IMR-90 (cell line): ENCODE measurements around the gene CDR2L. TPM values are rescaled to one million over a fixed set of nuclear protein-coding genes. Genes with fewer than 3 reads are reported as not detected.

Experiments used
- ATAC-seq: fragments of 200-7000 bp; cut with Tn5 transposase; 2 replicates; pipeline ENCODE4 v1.9.1; 2020; ENCODE audit warnings: low read depth, mild to moderate bottlenecking, moderate library complexity
- BruUV-seq: library from RNA; stranded (reverse); fragments of 400-500 nt; replicated peaks from 2 replicates; lab custom pipeline; 2021; lab: Mats Ljungman, UMichigan
- CTCF ChIA-PET: fragments of 300-600 bp; formaldehyde crosslinking; extraction: SDS; loops from one replicate; lab custom pipeline; 2021; ENCODE audit warnings: antibody characterized with exemption; lab: Yijun Ruan, JAX
- POLR2A ChIA-PET: fragments of 300-600 bp; sonication (Branson Sonifier 250); formaldehyde crosslinking; loops from one replicate; lab custom pipeline; 2022; ENCODE audit warnings: antibody characterized with exemption; ENCODE audit not compliant: unreplicated experiment; lab: Charles Lee
- DNase-seq: peaks from one replicate; pipeline ENCODE4 v3.0.0; 2013
- H2AFZ ChIP-seq: replicated peaks from 2 replicates; pipeline ENCODE3; 2013; ENCODE audit warnings: low read length, mild to moderate bottlenecking; ENCODE audit not compliant: poor library complexity
- H2AK5ac ChIP-seq: 2 replicates; pipeline ENCODE4 v1.6.1; 2013; ENCODE audit warnings: low read depth, low read length, inconsistent platforms
- H2AK9ac ChIP-seq: replicated peaks from 2 replicates; pipeline ENCODE3; 2013; ENCODE audit warnings: mild to moderate bottlenecking, low read depth, low read length, moderate library complexity; ENCODE audit not compliant: poor library complexity
- H2BK120ac ChIP-seq: 2 replicates; pipeline ENCODE4 v1.6.1; 2013; ENCODE audit warnings: low read depth, low read length, inconsistent platforms
- H2BK15ac ChIP-seq: 3 replicates; pipeline ENCODE4 v1.6.1; 2013; ENCODE audit warnings: low read depth, low read length, inconsistent platforms
- H2BK20ac ChIP-seq: 2 replicates; pipeline ENCODE4 v1.6.1; 2013; ENCODE audit warnings: low read depth, mild to moderate bottlenecking, inconsistent platforms, low read length, moderate library complexity
- H2BK5ac ChIP-seq: 2 replicates; pipeline ENCODE4 v1.6.1; 2013; ENCODE audit warnings: mild to moderate bottlenecking, low read depth, low read length, inconsistent platforms; ENCODE audit not compliant: poor library complexity, severe bottlenecking
- H3K14ac ChIP-seq: replicated peaks from 2 replicates; pipeline ENCODE4 v1.6.1; 2013; ENCODE audit warnings: low read depth, low read length, inconsistent platforms
- H3K18ac ChIP-seq: 2 replicates; pipeline ENCODE4 v1.6.1; 2013; ENCODE audit warnings: low read depth, low read length, control low read depth
- H3K23ac ChIP-seq: 2 replicates; pipeline ENCODE4 v1.6.1; 2013; ENCODE audit warnings: low read depth, low read length, inconsistent platforms
- H3K27ac ChIP-seq: 2 replicates; pipeline ENCODE4 v1.5.1; 2013; ENCODE audit warnings: mild to moderate bottlenecking, control low read depth, low read length; ENCODE audit not compliant: insufficient read depth
- H3K27me3 ChIP-seq: 2 replicates; pipeline ENCODE4 v1.6.1; 2013; ENCODE audit warnings: low read length; ENCODE audit not compliant: control insufficient read depth, insufficient read depth
- H3K36me3 ChIP-seq: 2 replicates; pipeline ENCODE4 v1.6.1; 2013; ENCODE audit warnings: low read length, mixed read lengths; ENCODE audit not compliant: control insufficient read depth, insufficient read depth
- H3K4ac ChIP-seq: 2 replicates; pipeline ENCODE4 v1.6.1; 2013; ENCODE audit warnings: low read depth, low read length, inconsistent platforms
- H3K4me1 ChIP-seq: 2 replicates; pipeline ENCODE4 v1.6.1; 2013; ENCODE audit warnings: low read length, mixed read lengths; ENCODE audit not compliant: control insufficient read depth, insufficient read depth
- H3K4me2 ChIP-seq: 2 replicates; pipeline ENCODE4 v1.6.1; 2013; ENCODE audit warnings: low read depth, mild to moderate bottlenecking, control low read depth, low read length, moderate library complexity
- H3K4me3 ChIP-seq: 2 replicates; pipeline ENCODE4 v1.5.1; 2013; ENCODE audit warnings: low read depth, mild to moderate bottlenecking, control low read depth, low read length, moderate library complexity; ENCODE audit not compliant: insufficient read depth
- H3K56ac ChIP-seq: 2 replicates; pipeline ENCODE4 v1.6.1; 2013; ENCODE audit warnings: low read length, inconsistent platforms; ENCODE audit not compliant: insufficient read depth; ENCODE audit errors: extremely low read depth
- H3K79me1 ChIP-seq, 2 experiments: 2 replicates each; pipeline ENCODE4 v1.6.1; 2013; ENCODE audit warnings: low read length in 2 of 2, inconsistent platforms in 1 of 2, low read depth in 1 of 2
- H3K9ac ChIP-seq: 2 replicates; pipeline ENCODE4 v1.6.1; 2013; ENCODE audit warnings: low read depth, low read length, control low read depth
- H3K9me1 ChIP-seq: 2 replicates; pipeline ENCODE4 v1.6.1; 2013; ENCODE audit warnings: low read length, inconsistent platforms; ENCODE audit not compliant: insufficient read depth
- H3K9me3 ChIP-seq: 2 replicates; pipeline ENCODE4 v1.6.1; 2013; ENCODE audit warnings: low read length; ENCODE audit not compliant: control insufficient read depth, insufficient read depth
- H4K20me1 ChIP-seq: 2 replicates; pipeline ENCODE4 v1.6.1; 2013; ENCODE audit warnings: low read length, inconsistent platforms; ENCODE audit not compliant: insufficient read depth
- H4K5ac ChIP-seq: 2 replicates; pipeline ENCODE4 v1.6.1; 2013; ENCODE audit warnings: mild to moderate bottlenecking, low read depth, low read length, control low read depth
- H4K8ac ChIP-seq, 2 experiments: 2 replicates each; pipeline ENCODE4 v1.6.1; 2013; ENCODE audit warnings: low read depth in 2 of 2, low read length in 2 of 2, control low read depth in 1 of 2, inconsistent platforms in 1 of 2
- H4K91ac ChIP-seq: 2 replicates; pipeline ENCODE4 v1.6.1; 2013; ENCODE audit warnings: low read depth, low read length, inconsistent platforms; ENCODE audit not compliant: insufficient read depth
- CEBPB ChIP-seq: IDR thresholded peaks from 2 replicates; pipeline ENCODE4 v1.6.1; 2012; ENCODE audit warnings: low read depth, low read length, improper control_type of control experiment
- CHD1 ChIP-seq: IDR thresholded peaks from 2 replicates; pipeline ENCODE4 v1.6.1; 2012; ENCODE audit warnings: low read depth, low read length, improper control_type of control experiment
- CTCF ChIP-seq: conservative IDR thresholded peaks from 2 replicates; pipeline ENCODE4 v1.5.1; 2012; ENCODE audit warnings: mild to moderate bottlenecking, low read depth, low read length, improper control_type of control experiment
- FOS ChIP-seq: fragments of 150-350 bp; IDR thresholded peaks from 2 replicates; pipeline ENCODE4 v1.6.1; 2016; ENCODE audit warnings: low read depth, low read length
- MAFK ChIP-seq: IDR thresholded peaks from 2 replicates; pipeline ENCODE4 v1.6.1; 2012; ENCODE audit warnings: low read depth, low read length, improper control_type of control experiment
- MAZ ChIP-seq: IDR thresholded peaks from 2 replicates; pipeline ENCODE4 v1.6.1; 2012; ENCODE audit warnings: low read depth, mild to moderate bottlenecking, low read length, improper control_type of control experiment, moderate library complexity, borderline replicate concordance
- MXI1 ChIP-seq: IDR thresholded peaks from 2 replicates; pipeline ENCODE4 v1.6.1; 2012; ENCODE audit warnings: low read depth, mild to moderate bottlenecking, low read length, moderate library complexity, borderline replicate concordance
- NFE2L2 ChIP-seq: fragments of 150-350 bp; IDR thresholded peaks from 2 replicates; pipeline ENCODE4 v1.6.1; 2016; ENCODE audit warnings: low read depth, mild to moderate bottlenecking, low read length
- RAD21 ChIP-seq: IDR thresholded peaks from 2 replicates; pipeline ENCODE4 v1.6.1; 2012; ENCODE audit warnings: low read length, improper control_type of control experiment
- RCOR1 ChIP-seq: IDR thresholded peaks from 2 replicates; pipeline ENCODE4 v1.6.1; 2012; ENCODE audit warnings: mild to moderate bottlenecking, low read length, improper control_type of control experiment; ENCODE audit not compliant: insufficient replicate concordance
- whole genome bisulfite sequencing, 2 experiments: methylation state at CpG; one replicate each; pipeline versions ENCODE4 v1.1.5 to v1.1.7; 2013; ENCODE audit warnings: missing lambda C conversion rate in 2 of 2; ENCODE audit not compliant: insufficient read length in 1 of 2; ENCODE audit errors: extremely low coverage in 2 of 2; 5-methylcytosine and 5-hydroxymethylcytosine counted together
- dilution Hi-C: fragments of 300-500 bp; cut with HindIII; formaldehyde crosslinking; loops from one replicate; pipeline ENCODE4 v1.14.3; 2018; ENCODE audit warnings: low sequenced_read_pairs; ENCODE audit not compliant: unreplicated experiment
- in situ Hi-C: fragments of 300-500 bp; cut with MboI; formaldehyde crosslinking; loops from 3 replicates; pipeline ENCODE4 v1.14.3; 2019; ENCODE audit warnings: low sequenced_read_pairs, inconsistent platforms, mixed read lengths
- intact Hi-C: fragments of 100-400 bp; cut with micrococcal nuclease; formaldehyde crosslinking; loops from 2 replicates; pipeline ENCODE4 v1.10.0; 2022
- polyA plus RNA-seq, 3 experiments: library from polyadenylated mRNA; depleted of rRNA; stranded (reverse); fragments of >200 nt; gene quantifications; 2 replicates each; pipeline ENCODE4 v1.2.3, GENCODE V29; 2012; ENCODE audit warnings: low replicate concordance in 1 of 3
- total RNA-seq: library from RNA; depleted of rRNA; stranded (reverse); fragments of >200 nt; gene quantifications from 2 replicates; pipeline ENCODE4 v1.2.3, GENCODE V29; 2012

CDR2L gene
- total and polyA plus RNA-seq, 2 of the 4 experiments (the other 2 are of a cell fraction) = 5.7 to 18.9 TPM

- CTCF ChIA-PET = no interaction called here
- no peak overlapping the region for H2AK5ac ChIP-seq
Observed at GRCh38 chr17:74947041-74947754, 40.2 kb upstream of the CDR2L start.

More at GRCh38 chr17:74947041-74947754, 40.2 kb upstream of the CDR2L start:
- H3K79me1 ChIP-seq = no peaks in the 10 kb centered on the region
- H2BK15ac ChIP-seq = no peak overlapping the region
- H3K4me2 ChIP-seq = no peak overlapping the region
- H4K20me1 ChIP-seq = no peaks in the 10 kb centered on the region
- intact Hi-C loops = no loop called here
- ATAC-seq (no peak), DNase-seq (no peak)
- dilution Hi-C loops = no loop called here
- H4K8ac ChIP-seq = no peak overlapping the region
- no peak overlapping the region for H3K4me3 ChIP-seq
- H3K27ac ChIP-seq = no peak overlapping the region
- H2BK5ac ChIP-seq = no peak overlapping the region
- no peak overlapping the region for H3K4ac ChIP-seq
- H3K9ac ChIP-seq = no peak overlapping the region
- H3K18ac ChIP-seq = no peak overlapping the region
- H3K9me3 ChIP-seq = no peaks in the 10 kb centered on the region
- no peaks in the 10 kb centered on the region for H3K4me1 ChIP-seq
- H3K36me3 ChIP-seq = no peaks in the 10 kb centered on the region
- H3K27me3 ChIP-seq = peaks cover 53% of the 10 kb centered on the region
- no peak for TF ChIP-seq RAD21
- no peak for TF ChIP-seq RCOR1
- no peak for TF ChIP-seq CHD1
- no peak for TF ChIP-seq CEBPB
- TF ChIP-seq FOS = no peak
- TF ChIP-seq CTCF = no peak
- TF ChIP-seq MAZ = no peak
- no peak for TF ChIP-seq MAFK
- no peak for TF ChIP-seq NFE2L2
- TF ChIP-seq MXI1 = no peak
- no peak overlapping the region for H4K91ac ChIP-seq
- POLR2A ChIA-PET = no interaction called here
- H3K9me1 ChIP-seq = no peaks in the 10 kb centered on the region
- H2AK9ac ChIP-seq = no peak overlapping the region
- BruUV-seq = no TSS peak
- H3K23ac ChIP-seq = no peak overlapping the region
- no peak overlapping the region for H2AFZ ChIP-seq
- no peak overlapping the region for H2BK20ac ChIP-seq
- no peak overlapping the region for H3K56ac ChIP-seq
- no peak overlapping the region for H2BK120ac ChIP-seq
- H3K14ac ChIP-seq = no peak overlapping the region
- 56% methylated on average over 3 of the region's 17 CpGs; no CpG with 5 or more reads in 1 of the 2 experiments for WGBS, 2 experiments
- H4K5ac ChIP-seq = no peak overlapping the region
- in situ Hi-C loops = no loop called here
